HG02798 (cell line): ENCODE measurements around the gene FAR2.
A peak's percentile ranks its signal among the peaks of the same experiment; 100 is the strongest.
"Not testable (repeated sequence)": the region's sequence is repeated elsewhere in the genome, so short reads cannot be mapped to it uniquely, and the experiment has no call there.

Experiments
- ATAC-seq: cut with Tn5 transposase; IDR thresholded peaks from one replicate; pipeline ENCODE4 v1.9.1; 2021; ENCODE audit warnings: mild to moderate bottlenecking; ENCODE audit not compliant: unreplicated experiment, poor library complexity

The FAR2 gene

GRCh38 chr12:29152223-29152868 is 3.3 kb downstream of the FAR2 start:
- ATAC-seq = peak; percentile 93

- no peak for ATAC-seq
These were observed 4.0 kb downstream of the FAR2 start for GRCh38 chr12:29152981-29153630.

- ATAC-seq = no peak
These were observed 6.0 kb downstream of the FAR2 start for GRCh38 chr12:29155079-29155478.

GRCh38 chr12:29157486-29157946 is 8.4 kb downstream of the FAR2 start:
- no peak for ATAC-seq

GRCh38 chr12:29158115-29158763 is 9.2 kb downstream of the FAR2 start:
- ATAC-seq = no peak

GRCh38 chr12:29159661-29160060 is 10.6 kb downstream of the FAR2 start:
- no peak for ATAC-seq

- no peak for ATAC-seq
These were observed 11.2 kb downstream of the FAR2 start for GRCh38 chr12:29160230-29160629.

GRCh38 chr12:29163146-29163545 is 14.1 kb downstream of the FAR2 start:
- no peak for ATAC-seq

GRCh38 chr12:29164477-29165393 is 15.7 kb downstream of the FAR2 start:
- peak; percentile 100 for ATAC-seq

GRCh38 chr12:29167445-29167844 is 18.4 kb downstream of the FAR2 start:
- ATAC-seq = no peak

- ATAC-seq = no peak
These were observed 18.9 kb downstream of the FAR2 start for GRCh38 chr12:29167988-29168387.

- not testable (repeated sequence) for ATAC-seq
These were observed 20.9 kb downstream of the FAR2 start for GRCh38 chr12:29169978-29170377.

- ATAC-seq = not testable (repeated sequence)
These were observed 21.5 kb downstream of the FAR2 start for GRCh38 chr12:29170478-29171084.

- ATAC-seq = no peak
These were observed 22.6 kb downstream of the FAR2 start for GRCh38 chr12:29171421-29172258.

- ATAC-seq = no peak
These were observed 27.9 kb downstream of the FAR2 start for GRCh38 chr12:29176941-29177340.

- ATAC-seq = not testable (repeated sequence)
These were observed 33.2 kb downstream of the FAR2 start for GRCh38 chr12:29182247-29182646.

GRCh38 chr12:29187756-29188155 is 38.7 kb downstream of the FAR2 start:
- ATAC-seq = no peak

GRCh38 chr12:29191267-29191850 is 42.3 kb downstream of the FAR2 start:
- ATAC-seq = no peak

- no peak for ATAC-seq
These were observed 49.8 kb downstream of the FAR2 start for GRCh38 chr12:29198901-29199300.
